A549 (cell line): ENCODE measurements around the gene B3GLCT. TPM values are rescaled to one million over a fixed set of nuclear protein-coding genes. Genes with fewer than 3 reads are reported as not detected.
A peak's percentile ranks its signal among the peaks of the same experiment; 100 is the strongest.

Source experiments
- ATAC-seq, 2 experiments: fragments of 200-7000 bp in 1 of 2; fragments of >200 bp in 1 of 2; cut with Nextera tagmentation in 1 of 2; cut with Tn5 transposase in 1 of 2; 3 replicates each; pipeline versions ENCODE4 v1.8.0 to v1.9.1; 2018 to 2020; ENCODE audit warnings: mild to moderate bottlenecking in 1 of 2, moderate library complexity in 1 of 2
- CTCF ChIA-PET: fragments of 300-600 bp; sonication (Branson Sonifier 250); formaldehyde crosslinking; extraction: SDS; loops from one replicate; lab custom pipeline; 2021; ENCODE audit warnings: antibody characterized with exemption, inconsistent platforms; lab: Yijun Ruan, JAX
- POLR2A ChIA-PET: fragments of 350-600 bp; formaldehyde crosslinking; extraction: SDS; loops from one replicate; lab custom pipeline; 2021; ENCODE audit warnings: antibody characterized with exemption, inconsistent platforms; lab: Yijun Ruan, JAX
- DNase-seq, 2 experiments: peaks; one replicate each; pipeline versions ENCODE4 v3.0.0 to v3.0.0-alpha.2; 2011 to 2016; ENCODE audit warnings: low read depth in 1 of 2, low spot score in 1 of 2
- FAIRE-seq: peaks from 2 replicates; lab custom pipeline; 2011; peaks lifted over from hg19 to GRCh38; lab: Jason Lieb, UNC
- H3K27ac ChIP-seq, 2 experiments: fragments of >200 bp; sonication (Bioruptor Twin); formaldehyde crosslinking; 3 replicates each; pipeline ENCODE4 v1.5.1; 2016 to 2017
- H3K4me1 ChIP-seq: fragments of >200 bp; sonication (Bioruptor Twin); formaldehyde crosslinking; 3 replicates; pipeline ENCODE4 v1.6.1; 2016
- H3K4me2 ChIP-seq: fragments of >200 bp; sonication (Bioruptor Twin); formaldehyde crosslinking; 3 replicates; pipeline ENCODE4 v1.6.1; 2016
- H3K4me3 ChIP-seq: fragments of >200 bp; sonication (Bioruptor Twin); formaldehyde crosslinking; 3 replicates; pipeline ENCODE4 v1.5.1; 2016
- H3K9me3 ChIP-seq: fragments of >200 bp; sonication (Bioruptor Twin); formaldehyde crosslinking; 3 replicates; pipeline ENCODE4 v1.6.1; 2016
- ATOH8 ChIP-seq: fragments of 250-450 bp; sonication (Bioruptor Pico); IDR thresholded peaks from 2 replicates; pipeline ENCODE4 v1.5.0; 2020; ENCODE audit warnings: low read depth, mild to moderate bottlenecking, moderate library complexity
- BHLHE40 ChIP-seq: IDR thresholded peaks from 2 replicates; pipeline ENCODE4 v1.6.1; 2012; ENCODE audit warnings: low read depth, low read length, inconsistent platforms
- CEBPB ChIP-seq, 2 experiments: fragments of >200 bp in 1 of 2; sonication (Bioruptor Twin) in 1 of 2; formaldehyde crosslinking in 1 of 2; IDR thresholded peaks; 2 replicates each; pipeline ENCODE4 v1.6.1; 2012 to 2016
- CHD2 ChIP-seq: fragments of 150-350 bp; IDR thresholded peaks from 2 replicates; pipeline ENCODE4 v1.6.1; 2014; ENCODE audit warnings: low read length; ENCODE audit not compliant: partially characterized antibody
- CHD4 ChIP-seq: fragments of 200-600 bp; sonication (generic); IDR thresholded peaks from 2 replicates; pipeline ENCODE4 v1.6.1; 2016; ENCODE audit warnings: antibody characterized with exemption, mild to moderate bottlenecking, borderline replicate concordance
- CTCF ChIP-seq: fragments of >200 bp; sonication (Bioruptor Twin); formaldehyde crosslinking; IDR thresholded peaks from 3 replicates; pipeline ENCODE4 v1.5.1; 2016
- ELK1 ChIP-seq: fragments of 150-350 bp; IDR thresholded peaks from 2 replicates; pipeline ENCODE4 v1.6.1; 2014; ENCODE audit warnings: low read depth, mild to moderate bottlenecking, low read length
- EP300 ChIP-seq, 2 experiments: fragments of >200 bp; sonication (Bioruptor Twin); formaldehyde crosslinking; IDR thresholded peaks; 2 replicates in 1 of 2; 3 replicates in 1 of 2; pipeline ENCODE4 v1.6.1; 2016 to 2017
- FOSB ChIP-seq: fragments of 250-450 bp; sonication (Bioruptor Pico); IDR thresholded peaks from 2 replicates; pipeline ENCODE4 v1.5.0; 2020; ENCODE audit warnings: mild to moderate bottlenecking, moderate library complexity
- FOSL2 ChIP-seq, 2 experiments: fragments of 450-650 bp in 1 of 2; fragments of >200 bp in 1 of 2; sonication (Bioruptor Twin) in 1 of 2; formaldehyde crosslinking; IDR thresholded peaks; 2 replicates each; pipeline versions ENCODE4 v1.5.0 to v1.6.1; 2016 to 2020; ENCODE audit warnings: mild to moderate bottlenecking in 1 of 2, moderate library complexity in 1 of 2
- FOXS1 ChIP-seq: fragments of 250-450 bp; sonication (Bioruptor Pico); IDR thresholded peaks from 2 replicates; pipeline ENCODE4 v1.5.0; 2020; ENCODE audit warnings: mild to moderate bottlenecking, moderate library complexity
- HOXA7 ChIP-seq: fragments of 250-450 bp; sonication (Bioruptor Pico); IDR thresholded peaks from 2 replicates; pipeline ENCODE4 v1.5.0; 2020; ENCODE audit warnings: mild to moderate bottlenecking, moderate library complexity
- HOXB5 ChIP-seq: fragments of 250-450 bp; sonication (Bioruptor Pico); IDR thresholded peaks from 2 replicates; pipeline ENCODE4 v1.5.0; 2020; ENCODE audit warnings: mild to moderate bottlenecking, moderate library complexity
- MAFK ChIP-seq: fragments of 450-650 bp; IDR thresholded peaks from 2 replicates; pipeline ENCODE4 v1.6.1; 2014; ENCODE audit not compliant: partially characterized antibody
- NFE2L2 ChIP-seq: fragments of 150-350 bp; conservative IDR thresholded peaks from 2 replicates; pipeline ENCODE4 v1.6.1; 2014; ENCODE audit warnings: low read length
- NPAS2 ChIP-seq: fragments of 250-450 bp; sonication (Bioruptor Pico); IDR thresholded peaks from 2 replicates; pipeline ENCODE4 v1.8.0; 2022; ENCODE audit warnings: mild to moderate bottlenecking, moderate library complexity, borderline replicate concordance
- POLR2AphosphoS2 ChIP-seq: conservative IDR thresholded peaks from 2 replicates; pipeline ENCODE4 v1.6.1; 2012; ENCODE audit warnings: low read length, improper control_type of control experiment, inconsistent platforms
- RCOR1 ChIP-seq: fragments of 150-350 bp; IDR thresholded peaks from 2 replicates; pipeline ENCODE4 v1.6.1; 2014; ENCODE audit warnings: antibody characterized with exemption, low read length, low read depth
- REST ChIP-seq: fragments of 200-600 bp; sonication (generic); IDR thresholded peaks from 2 replicates; pipeline ENCODE4 v1.6.1; 2016; ENCODE audit warnings: antibody characterized with exemption, mild to moderate bottlenecking, moderate library complexity
- RFX5 ChIP-seq: fragments of 450-650 bp; IDR thresholded peaks from 2 replicates; pipeline ENCODE4 v1.7.1; 2014; ENCODE audit warnings: antibody characterized with exemption, mild to moderate bottlenecking, moderate library complexity
- RNF2 ChIP-seq: fragments of 200-600 bp; sonication (generic); IDR thresholded peaks from 2 replicates; pipeline ENCODE4 v1.6.1; 2016; ENCODE audit warnings: low read depth, mild to moderate bottlenecking, antibody characterized with exemption, moderate library complexity, borderline replicate concordance
- TFCP2L1 ChIP-seq: fragments of 250-450 bp; sonication (Bioruptor Pico); IDR thresholded peaks from 2 replicates; pipeline ENCODE4 v1.5.0; 2021; ENCODE audit warnings: mild to moderate bottlenecking
- WGBS: methylation state at CpG from one replicate; pipeline ENCODE4 v1.1.6; 2017; ENCODE audit errors: missing lambda C conversion rate; 5-methylcytosine and 5-hydroxymethylcytosine counted together
- polyA plus RNA-seq, 4 experiments: library from polyadenylated mRNA; depleted of rRNA in 3 of 4; stranded (reverse); fragments of >200 nt; fragmentation: RNase III in 1 of 4; extraction: RNeasy Plus Mini Kit Qiagen cat#74134 plus additional on column Dnase treatment in 1 of 4; gene quantifications; 2 replicates in 3 of 4; 3 replicates in 1 of 4; pipeline ENCODE4 v1.2.3, GENCODE V29; 2011 to 2017

Gene B3GLCT
- polyA plus RNA-seq, 2 of the 4 experiments (the other 2 are of a cell fraction): 4.5 to 6.6 TPM

GRCh38 chr13:31201341-31202031, 1.7 kb downstream of the B3GLCT start:
- Histone ChIP-seq H3K9me3 (no peaks in the 10 kb centered on the region), H3K4me1 (peaks cover 17% of the 10 kb centered on the region)
- TF ChIP-seq HOXA7 (CRISPR knock-in tag): no peak
- TF ChIP-seq CTCF: no peak
- TF ChIP-seq EP300 (IDR thresholded peaks at IDR 0.05): no peak
- TF ChIP-seq, all 56 proteins: peak for 0
- WGBS: 82% methylated on average over 7 of the region's 7 CpGs
- Histone ChIP-seq H3K4me2 (peak overlapping the region; percentile 91), H3K4me3 (peak overlapping the region; percentile 71), H3K27ac (peak overlapping the region in 1 of 2 experiments; percentile 100; a peak in 4 of 6 replicates)
- ChIA-PET POLR2A (interaction anchor here (1.0 kb wide), 1 partner anchor 27 kb away, joined by 3 read pairs; no protein-coding TSS in a partner anchor), CTCF (interaction anchor here (0.6 to 2.8 kb wide), 11 partner anchors 8 to 534 kb away, joined by 3 to 20 read pairs (median 4); no protein-coding TSS in a partner anchor)
- no peak for FAIRE-seq
- ATAC-seq: no peak
- DNase-seq: no peak

- ChIA-PET CTCF (no interaction called here), POLR2A (no interaction called here)
- TF ChIP-seq FOSL2 (IDR thresholded peaks at IDR 0.05) (no peak), FOSL2 (CRISPR knock-in tag; IDR thresholded peaks at IDR 0.05) (peak; percentile 65), FOSB (CRISPR knock-in tag) (no peak)
- DNase-seq (peak; percentile 10 to 14), FAIRE-seq (no peak), ATAC-seq (no peak)
- Histone ChIP-seq H3K4me3 (no peak overlapping the region), H3K9me3 (no peaks in the 10 kb centered on the region), H3K27ac (no peak overlapping the region), H3K4me2 (0 out of 3 replicates have a peak overlapping the region, but pooled peaks have one; percentile 2), H3K4me1 (peaks cover 17% of the 10 kb centered on the region)
- WGBS: 42% methylated on average over 1 of the region's 1 CpG
Observed at GRCh38 chr13:31204592-31204991, 4.8 kb downstream of the B3GLCT start.

- H3K27ac ChIP-seq: no peak overlapping the region
- peaks cover 8% of the 10 kb centered on the region; the same call in 2 of the 3 replicates for H3K4me1 ChIP-seq
- 83% methylated on average over 15 of the region's 15 CpGs for WGBS
- no peak for FAIRE-seq
- DNase-seq: no peak
- H3K9me3 ChIP-seq: no peaks in the 10 kb centered on the region
- no peak overlapping the region for H3K4me2 ChIP-seq
- H3K4me3 ChIP-seq: no peak overlapping the region
- ChIA-PET POLR2A (interaction anchor here (1.6 kb wide), 1 partner anchor 34 kb away, joined by 3 read pairs; no protein-coding TSS in a partner anchor), CTCF (no interaction called here)
- ATAC-seq: no peak
- no peak for TF ChIP-seq RCOR1
- TF ChIP-seq TFCP2L1: no peak
- no peak for TF ChIP-seq NFE2L2
- no peak for TF ChIP-seq CHD4
- no peak for TF ChIP-seq RFX5
- TF ChIP-seq RNF2: no peak
- no peak for TF ChIP-seq MAFK
- no peak for TF ChIP-seq POLR2AphosphoS2
- TF ChIP-seq REST: no peak
- TF ChIP-seq ATOH8 (CRISPR knock-in tag): no peak
- no peak for TF ChIP-seq FOXS1 (CRISPR knock-in tag)
- TF ChIP-seq ELK1: no peak
- TF ChIP-seq BHLHE40: no peak
- TF ChIP-seq CEBPB (IDR thresholded peaks at IDR 0.05): no peak
- TF ChIP-seq HOXB5: no peak
- no peak for TF ChIP-seq NPAS2 (CRISPR knock-in tag)
- no peak for TF ChIP-seq CHD2
Observed at GRCh38 chr13:31207661-31208552, 8.1 kb downstream of the B3GLCT start.
